Hepatocyte (in vitro differentiated cells): Measurements from ENCODE around the gene HSF2BP. TPM values are rescaled to one million over a fixed set of nuclear protein-coding genes. Genes with fewer than 3 reads are reported as not detected.

Experiments used
- DNase-seq: peaks from one replicate; pipeline ENCODE4 v3.0.0-alpha.2; 2016; ENCODE audit warnings: low spot score
- H2AFZ ChIP-seq: fragments of 200-600 bp; sonication (generic); 2 replicates; pipeline ENCODE4 v1.6.0; 2016; ENCODE audit warnings: antibody characterized with exemption, mild to moderate bottlenecking
- H3K27ac ChIP-seq: fragments of 200-600 bp; sonication (generic); 2 replicates; pipeline ENCODE4 v1.5.1; 2016; ENCODE audit warnings: mild to moderate bottlenecking
- H3K27me3 ChIP-seq: fragments of 200-600 bp; sonication (generic); 2 replicates; pipeline ENCODE4 v1.6.1; 2016
- H3K36me3 ChIP-seq: fragments of 200-600 bp; sonication (generic); replicated peaks from 2 replicates; pipeline ENCODE4 v1.5.1; 2016; ENCODE audit warnings: low read depth; ENCODE audit not compliant: insufficient read depth
- H3K4me1 ChIP-seq: fragments of 200-600 bp; sonication (generic); 2 replicates; pipeline ENCODE4 v1.5.1; 2016; ENCODE audit warnings: mild to moderate bottlenecking, moderate library complexity; ENCODE audit not compliant: insufficient read depth
- H3K4me2 ChIP-seq: fragments of 200-600 bp; sonication (generic); 2 replicates; pipeline ENCODE4 v1.6.0; 2016
- H3K4me3 ChIP-seq: fragments of 200-600 bp; sonication (generic); 2 replicates; pipeline ENCODE4 v1.5.1; 2016; ENCODE audit warnings: mild to moderate bottlenecking
- H3K79me2 ChIP-seq: fragments of 200-600 bp; sonication (generic); 2 replicates; pipeline ENCODE4 v1.6.0; 2017; ENCODE audit warnings: mild to moderate bottlenecking
- H3K9me2 ChIP-seq: fragments of 200-600 bp; sonication (generic); replicated peaks from 2 replicates; pipeline ENCODE4 v1.6.0; 2017; ENCODE audit warnings: mild to moderate bottlenecking; ENCODE audit not compliant: insufficient read depth
- H3K9me3 ChIP-seq: fragments of 200-600 bp; sonication (generic); 2 replicates; pipeline ENCODE4 v1.5.1; 2016; ENCODE audit warnings: low read depth, mild to moderate bottlenecking
- H4K20me1 ChIP-seq: fragments of 200-600 bp; sonication (generic); 2 replicates; pipeline ENCODE4 v1.6.0; 2016; ENCODE audit warnings: mild to moderate bottlenecking; ENCODE audit not compliant: insufficient read depth, poor library complexity, severe bottlenecking
- CTCF ChIP-seq: fragments of 200-600 bp; sonication (generic); IDR thresholded peaks from 2 replicates; pipeline ENCODE4 v1.5.1; 2016; ENCODE audit warnings: antibody characterized with exemption, mild to moderate bottlenecking; ENCODE audit not compliant: poor library complexity
- EZH2 ChIP-seq: fragments of 200-600 bp; sonication (generic); IDR thresholded peaks from 2 replicates; pipeline ENCODE4 v1.6.1; 2016; ENCODE audit warnings: antibody characterized with exemption, mild to moderate bottlenecking, borderline replicate concordance
- EZH2phosphoT487 ChIP-seq: fragments of 200-600 bp; sonication (generic); IDR thresholded peaks from one replicate; pipeline ENCODE4 v1.6.1; 2018; ENCODE audit warnings: antibody characterized with exemption, mild to moderate bottlenecking, low read depth, moderate library complexity; ENCODE audit not compliant: unreplicated experiment, severe bottlenecking
- WGBS: methylation state at CpG from one replicate; pipeline ENCODE4 v1.1.6; 2016; ENCODE audit warnings: low lambda C conversion rate; ENCODE audit errors: missing lambda C conversion rate; 5-methylcytosine and 5-hydroxymethylcytosine counted together
- polyA plus RNA-seq: library from polyadenylated mRNA; unstranded; fragments of >200 nt; fragmentation: Nextera tagmentation; extraction: Ambion mirVana; gene quantifications from 2 replicates; pipeline ENCODE4 v1.2.1, GENCODE V29; 2016
- total RNA-seq: library from RNA; depleted of rRNA; stranded (reverse); fragments of >200 nt; gene quantifications from 2 replicates; pipeline ENCODE4 v1.2.3, GENCODE V29; 2014

Gene HSF2BP
- total and polyA plus RNA-seq, 2 experiments from 2014 or later, result 1.3 to 1.4 TPM

GRCh38 chr21:43676391-43676790, 17.1 kb upstream of the HSF2BP start:
- no peaks in the 10 kb centered on the region for H3K9me2 ChIP-seq
- TF ChIP-seq CTCF, result no peak
- TF ChIP-seq EZH2phosphoT487, result no peak
- no peak for TF ChIP-seq EZH2
- H3K4me1 ChIP-seq, result no peaks in the 10 kb centered on the region
- H3K9me3 ChIP-seq, result no peaks in the 10 kb centered on the region
- H3K36me3 ChIP-seq, result no peaks in the 10 kb centered on the region
- H3K4me2 ChIP-seq, result no peak overlapping the region
- no peaks in the 10 kb centered on the region for H3K27me3 ChIP-seq
- no peaks in the 10 kb centered on the region for H4K20me1 ChIP-seq
- no peak overlapping the region for H3K27ac ChIP-seq
- no peak for DNase-seq
- peaks cover 7% of the 10 kb centered on the region for H3K79me2 ChIP-seq
- H2AFZ ChIP-seq, result no peak overlapping the region
- H3K4me3 ChIP-seq, result no peak overlapping the region
- 95% methylated on average over 15 of the region's 15 CpGs for WGBS

- Histone ChIP-seq H3K9me2 (no peaks in the 10 kb centered on the region), H3K4me3 (no peak overlapping the region), H3K27ac (no peak overlapping the region), H3K4me2 (no peak overlapping the region), H3K79me2 (peaks cover 6% of the 10 kb centered on the region), H3K27me3 (no peaks in the 10 kb centered on the region), H3K36me3 (no peaks in the 10 kb centered on the region), H3K9me3 (no peaks in the 10 kb centered on the region), H4K20me1 (no peaks in the 10 kb centered on the region), H2AFZ (no peak overlapping the region), H3K4me1 (no peaks in the 10 kb centered on the region)
- WGBS, result 95% methylated on average over 3 of the region's 3 CpGs
- DNase-seq, result no peak
- TF ChIP-seq EZH2phosphoT487 (no peak), CTCF (no peak), EZH2 (no peak)
Observed at GRCh38 chr21:43675871-43676270, 16.6 kb upstream of the HSF2BP start.

GRCh38 chr21:43669828-43670605, 10.7 kb upstream of the HSF2BP start:
- Histone ChIP-seq H3K4me3 (no peak overlapping the region), H2AFZ (no peak overlapping the region), H3K79me2 (peaks cover 47% of the 10 kb centered on the region), H3K4me1 (no peaks in the 10 kb centered on the region), H3K9me3 (no peaks in the 10 kb centered on the region), H4K20me1 (no peaks in the 10 kb centered on the region), H3K27ac (no peak overlapping the region), H3K9me2 (no peaks in the 10 kb centered on the region), H3K27me3 (no peaks in the 10 kb centered on the region), H3K36me3 (no peaks in the 10 kb centered on the region), H3K4me2 (no peak overlapping the region)
- no peak for DNase-seq
- 96% methylated on average over 20 of the region's 20 CpGs for WGBS
- TF ChIP-seq CTCF (no peak), EZH2 (no peak), EZH2phosphoT487 (no peak)
